ENCODE results near the gene TTC39A. TPM values are rescaled to one million over a fixed set of nuclear protein-coding genes. Genes with fewer than 3 reads are reported as not detected.

TTC39A gene
- total RNA-seq, 4 donors from 2014 or later = 25.6 to 39.8 (median 30.7) TPM

- H3K4me3 ChIP-seq = no peak overlapping the region
- H3K4me1 ChIP-seq = peaks cover 0 to 18% (median 0%) of the 10 kb centered on the region in 4 donors
- no peaks in the 10 kb centered on the region for H3K36me3 ChIP-seq
- TF ChIP-seq POLR2A (IDR thresholded peaks at IDR 0.05) = no peak
- no peak for TF ChIP-seq CTCF (IDR thresholded peaks at IDR 0.05)
- no peaks in the 10 kb centered on the region for H3K27me3 ChIP-seq
- DNase-seq = no peak
- no peak overlapping the region for H3K27ac ChIP-seq
- no peaks in the 10 kb centered on the region for H3K9me3 ChIP-seq
These were observed 12.6 kb downstream of the TTC39A start for GRCh38 chr1:51317798-51318197.

- H3K4me3 ChIP-seq = no peak overlapping the region
- TF ChIP-seq POLR2A (IDR thresholded peaks at IDR 0.05) (no peak), CTCF (IDR thresholded peaks at IDR 0.05) (no peak)
- H3K9me3 ChIP-seq = no peaks in the 10 kb centered on the region
- no peak overlapping the region for H3K27ac ChIP-seq
- no peaks in the 10 kb centered on the region for H3K36me3 ChIP-seq
- DNase-seq = no peak
- H3K4me1 ChIP-seq = peaks cover 0 to 18% (median 0%) of the 10 kb centered on the region in 4 donors
- no peaks in the 10 kb centered on the region for H3K27me3 ChIP-seq
These were observed 13.6 kb downstream of the TTC39A start for GRCh38 chr1:51316846-51317120.

GRCh38 chr1:51316113-51316845, 14.1 kb downstream of the TTC39A start:
- no peak for TF ChIP-seq CTCF (IDR thresholded peaks at IDR 0.05)
- H3K4me1 ChIP-seq = peaks cover 0 to 18% (median 0%) of the 10 kb centered on the region in 4 donors
- H3K36me3 ChIP-seq = no peaks in the 10 kb centered on the region
- H3K27ac ChIP-seq = no peak overlapping the region
- H3K27me3 ChIP-seq = no peaks in the 10 kb centered on the region
- no peaks in the 10 kb centered on the region for H3K9me3 ChIP-seq
- H3K4me3 ChIP-seq = no peak overlapping the region
- peak in 1 of 3 donors; percentile 44 for DNase-seq

- no peak overlapping the region for H3K4me3 ChIP-seq
- DNase-seq = peak in 1 of 3 donors; percentile 45
- TF ChIP-seq POLR2A (IDR thresholded peaks at IDR 0.05) = no peak
- TF ChIP-seq CTCF (IDR thresholded peaks at IDR 0.05) = no peak
- peaks cover 0 to 18% (median 0%) of the 10 kb centered on the region in 4 donors for H3K4me1 ChIP-seq
- no peaks in the 10 kb centered on the region for H3K9me3 ChIP-seq
- no peaks in the 10 kb centered on the region for H3K36me3 ChIP-seq
- peak overlapping the region in 1 of 4 donors; percentile 84 for H3K27ac ChIP-seq
- no peaks in the 10 kb centered on the region for H3K27me3 ChIP-seq
These were observed 15.4 kb downstream of the TTC39A start for GRCh38 chr1:51314974-51315373.

- Histone ChIP-seq H3K4me3 (no peak overlapping the region), H3K36me3 (no peaks in the 10 kb centered on the region), H3K27me3 (no peaks in the 10 kb centered on the region), H3K9me3 (no peaks in the 10 kb centered on the region), H3K27ac (peak overlapping the region in 3 of 4 donors; percentile 39 to 84 (median 40)), H3K4me1 (peaks cover 0 to 18% (median 0%) of the 10 kb centered on the region in 4 donors)
- DNase-seq = peak in 2 of 3 donors; percentile 56 to 67
- TF ChIP-seq CTCF (IDR thresholded peaks at IDR 0.05) = no peak
- TF ChIP-seq POLR2A (IDR thresholded peaks at IDR 0.05) = peak in 1 of 2 donors; percentile 9
These were observed 16.2 kb downstream of the TTC39A start for GRCh38 chr1:51313961-51314777.
